GM23338 (cell line): ENCODE data around the gene DIP2C. TPM values are rescaled to one million over a fixed set of nuclear protein-coding genes. Genes with fewer than 3 reads are reported as not detected.

Experiments
- ATAC-seq: fragments of 200-7000 bp; cut with Tn5 transposase; 3 replicates; pipeline ENCODE4 v1.9.1; 2020
- DNase-seq: peaks from one replicate; pipeline ENCODE4 v3.0.0-alpha.2; 2015; ENCODE audit warnings: low spot score
- H2AFZ ChIP-seq: fragments of 200-600 bp; sonication (generic); 2 replicates; pipeline ENCODE4 v1.8.0; 2016; ENCODE audit warnings: antibody characterized with exemption, mild to moderate bottlenecking, moderate library complexity
- H3F3A ChIP-seq: fragments of 200-600 bp; sonication (generic); replicated peaks from 2 replicates; pipeline ENCODE4 v1.8.0; 2017; ENCODE audit warnings: antibody characterized with exemption, mixed run types, low read depth
- H3K27ac ChIP-seq: fragments of 200-600 bp; sonication (generic); 2 replicates; pipeline ENCODE4 v1.6.1; 2016; ENCODE audit warnings: low read depth
- H3K27me3 ChIP-seq: fragments of 200-600 bp; sonication (generic); 2 replicates; pipeline ENCODE4 v1.8.0; 2016; ENCODE audit warnings: mild to moderate bottlenecking, mixed run types, moderate library complexity; ENCODE audit not compliant: insufficient read depth
- H3K36me3 ChIP-seq: fragments of 200-600 bp; sonication (generic); 2 replicates; pipeline ENCODE4 v1.8.0; 2016; ENCODE audit warnings: mild to moderate bottlenecking; ENCODE audit not compliant: insufficient read depth
- H3K4me1 ChIP-seq: fragments of 200-600 bp; sonication (generic); 2 replicates; pipeline ENCODE4 v1.8.0; 2016; ENCODE audit warnings: mild to moderate bottlenecking, moderate library complexity; ENCODE audit not compliant: insufficient read depth
- H3K4me2 ChIP-seq: fragments of 200-600 bp; sonication (generic); 2 replicates; pipeline ENCODE4 v1.7.1; 2017; ENCODE audit warnings: mixed run types
- H3K4me3 ChIP-seq: fragments of 200-600 bp; sonication (generic); 2 replicates; pipeline ENCODE4 v1.6.1; 2016; ENCODE audit warnings: mixed run types
- H3K79me2 ChIP-seq: fragments of 200-600 bp; sonication (generic); replicated peaks from 2 replicates; pipeline ENCODE4 v1.8.0; 2017; ENCODE audit warnings: mild to moderate bottlenecking; ENCODE audit not compliant: insufficient read depth
- H3K9me2 ChIP-seq: fragments of 200-600 bp; sonication (generic); 2 replicates; pipeline ENCODE4 v1.8.0; 2017; ENCODE audit not compliant: insufficient read depth
- H4K20me1 ChIP-seq: fragments of 200-600 bp; sonication (generic); replicated peaks from 2 replicates; pipeline ENCODE4 v1.8.0; 2017; ENCODE audit warnings: mild to moderate bottlenecking; ENCODE audit not compliant: insufficient read depth
- H3K27ac Mint-ChIP-seq: 2 replicates; pipeline ENCODE4 v1.8.0; 2020; ENCODE audit warnings: inconsistent platforms, mild to moderate bottlenecking, moderate library complexity, mixed read lengths
- H3K27me3 Mint-ChIP-seq: 3 replicates; pipeline ENCODE4 v1.8.0; 2022; ENCODE audit warnings: low read depth, mild to moderate bottlenecking, moderate library complexity, mixed read lengths, inconsistent platforms; ENCODE audit not compliant: insufficient read depth, poor library complexity
- H3K36me3 Mint-ChIP-seq: 3 replicates; pipeline ENCODE4 v1.8.0; 2021; ENCODE audit warnings: low read depth, mild to moderate bottlenecking, inconsistent platforms, moderate library complexity, mixed read lengths
- H3K4me1 Mint-ChIP-seq: 3 replicates; pipeline ENCODE4 v1.8.0; 2020; ENCODE audit warnings: mild to moderate bottlenecking, inconsistent platforms, mixed read lengths
- H3K4me3 Mint-ChIP-seq: 3 replicates; pipeline ENCODE4 v1.8.0; 2021; ENCODE audit warnings: moderate library complexity, mild to moderate bottlenecking, inconsistent platforms, mixed read lengths
- H3K9me3 Mint-ChIP-seq: 3 replicates; pipeline ENCODE4 v1.8.0; 2020; ENCODE audit warnings: moderate library complexity, mild to moderate bottlenecking, inconsistent platforms, mixed read lengths
- EZH2 ChIP-seq: fragments of 200-600 bp; sonication (generic); IDR thresholded peaks from one replicate; pipeline ENCODE4 v1.8.0; 2017; ENCODE audit warnings: antibody characterized with exemption, mild to moderate bottlenecking, low read depth; ENCODE audit not compliant: unreplicated experiment
- JUNB ChIP-seq: IDR thresholded peaks from one replicate; pipeline ENCODE4 v1.6.1; 2016; ENCODE audit warnings: antibody characterized with exemption; ENCODE audit not compliant: unreplicated experiment
- POLR2AphosphoS5 ChIP-seq: IDR thresholded peaks from 2 replicates; pipeline ENCODE4 v1.6.1; 2016; ENCODE audit warnings: antibody characterized with exemption, low read depth
- STAT1 ChIP-seq: IDR thresholded peaks from one replicate; pipeline ENCODE4 v1.6.1; 2016; ENCODE audit warnings: antibody characterized with exemption; ENCODE audit not compliant: unreplicated experiment
- ZNF114 ChIP-seq: fragments of 250-450 bp; sonication (Bioruptor Pico); IDR thresholded peaks from 2 replicates; pipeline ENCODE4 v1.5.0; 2020; ENCODE audit warnings: mild to moderate bottlenecking, moderate library complexity
- ZNF462 ChIP-seq: fragments of 250-450 bp; sonication (Bioruptor Pico); IDR thresholded peaks from 2 replicates; pipeline ENCODE4 v1.5.0; 2020; ENCODE audit warnings: mild to moderate bottlenecking, moderate library complexity
- polyA plus RNA-seq: library from polyadenylated mRNA; unstranded; fragments of >200 nt; fragmentation: Nextera tagmentation; extraction: Ambion mirVana; gene quantifications from 2 replicates; pipeline ENCODE4 v1.2.1, GENCODE V29; 2016
- total RNA-seq: library from RNA; depleted of rRNA; stranded (reverse); fragments of >200 nt; shearing (Covaris generic); gene quantifications from 2 replicates; pipeline ENCODE4 v1.2.3, GENCODE V29; 2014
- TF ChIP-seq, protein P1 (sequence below), 2 experiments: fragments of 200-600 bp in 1 of 2; sonication (generic) in 1 of 2; conservative IDR thresholded peaks; 2 replicates each; pipeline versions ENCODE4 v1.5.1 to v1.6.1; 2016 to 2017; ENCODE audit warnings: antibody characterized with exemption in 2 of 2, low read depth in 2 of 2, mild to moderate bottlenecking in 2 of 2, moderate library complexity in 1 of 2
- TF ChIP-seq, protein P2 (sequence below): IDR thresholded peaks from 2 replicates; pipeline ENCODE4 v1.6.1; 2016; ENCODE audit warnings: antibody characterized with exemption

DIP2C gene
- total and polyA plus RNA-seq, 2 experiments from 2014 or later: 5.1 to 7.7 TPM

GRCh38 chr10:497898-498451 lies 191.5 kb downstream of the DIP2C start:
- Histone ChIP-seq H3K79me2 (no peaks in the 10 kb centered on the region; the same call in 1 of the 2 replicates), H3K4me1 (no peaks in the 10 kb centered on the region; the same call in 1 of the 2 replicates), H3F3A (no peaks in the 10 kb centered on the region), H2AFZ (no peak overlapping the region), H3K4me2 (no peak overlapping the region), H4K20me1 (peaks cover 13% of the 10 kb centered on the region), H3K36me3 (no peaks in the 10 kb centered on the region), H3K4me3 (no peak overlapping the region), H3K27ac (no peak overlapping the region), H3K27me3 (peaks cover 5% of the 10 kb centered on the region; the same call in 1 of the 2 replicates), H3K9me2 (no peaks in the 10 kb centered on the region)
- no peak overlapping the region for H3K27ac Mint-ChIP-seq
- peaks cover 11% of the 10 kb centered on the region for H3K27me3 Mint-ChIP-seq
- no peaks in the 10 kb centered on the region for H3K36me3 Mint-ChIP-seq
- TF ChIP-seq, protein P1, sequence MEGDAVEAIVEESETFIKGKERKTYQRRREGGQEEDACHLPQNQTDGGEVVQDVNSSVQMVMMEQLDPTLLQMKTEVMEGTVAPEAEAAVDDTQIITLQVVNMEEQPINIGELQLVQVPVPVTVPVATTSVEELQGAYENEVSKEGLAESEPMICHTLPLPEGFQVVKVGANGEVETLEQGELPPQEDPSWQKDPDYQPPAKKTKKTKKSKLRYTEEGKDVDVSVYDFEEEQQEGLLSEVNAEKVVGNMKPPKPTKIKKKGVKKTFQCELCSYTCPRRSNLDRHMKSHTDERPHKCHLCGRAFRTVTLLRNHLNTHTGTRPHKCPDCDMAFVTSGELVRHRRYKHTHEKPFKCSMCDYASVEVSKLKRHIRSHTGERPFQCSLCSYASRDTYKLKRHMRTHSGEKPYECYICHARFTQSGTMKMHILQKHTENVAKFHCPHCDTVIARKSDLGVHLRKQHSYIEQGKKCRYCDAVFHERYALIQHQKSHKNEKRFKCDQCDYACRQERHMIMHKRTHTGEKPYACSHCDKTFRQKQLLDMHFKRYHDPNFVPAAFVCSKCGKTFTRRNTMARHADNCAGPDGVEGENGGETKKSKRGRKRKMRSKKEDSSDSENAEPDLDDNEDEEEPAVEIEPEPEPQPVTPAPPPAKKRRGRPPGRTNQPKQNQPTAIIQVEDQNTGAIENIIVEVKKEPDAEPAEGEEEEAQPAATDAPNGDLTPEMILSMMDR (conservative IDR thresholded peaks at IDR 0.05; ENCODE audit: low read depth in 2 of 2): no peak
- no peak for TF ChIP-seq STAT1
- TF ChIP-seq JUNB: no peak
- no peak for TF ChIP-seq ZNF114 (CRISPR knock-in tag)
- TF ChIP-seq, protein P2, sequence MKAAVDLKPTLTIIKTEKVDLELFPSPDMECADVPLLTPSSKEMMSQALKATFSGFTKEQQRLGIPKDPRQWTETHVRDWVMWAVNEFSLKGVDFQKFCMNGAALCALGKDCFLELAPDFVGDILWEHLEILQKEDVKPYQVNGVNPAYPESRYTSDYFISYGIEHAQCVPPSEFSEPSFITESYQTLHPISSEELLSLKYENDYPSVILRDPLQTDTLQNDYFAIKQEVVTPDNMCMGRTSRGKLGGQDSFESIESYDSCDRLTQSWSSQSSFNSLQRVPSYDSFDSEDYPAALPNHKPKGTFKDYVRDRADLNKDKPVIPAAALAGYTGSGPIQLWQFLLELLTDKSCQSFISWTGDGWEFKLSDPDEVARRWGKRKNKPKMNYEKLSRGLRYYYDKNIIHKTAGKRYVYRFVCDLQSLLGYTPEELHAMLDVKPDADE: no peak
- no peak for TF ChIP-seq EZH2
- no peak for TF ChIP-seq ZNF462 (CRISPR knock-in tag)
- no peak for TF ChIP-seq POLR2AphosphoS5
- DNase-seq (no peak), ATAC-seq (no peak)
- H3K4me1 Mint-ChIP-seq: peaks cover 14% of the 10 kb centered on the region
- no peaks in the 10 kb centered on the region for H3K9me3 Mint-ChIP-seq
- H3K4me3 Mint-ChIP-seq: no peak overlapping the region
